Astrocyte (in vitro differentiated cells and primary cell): ENCODE results near the gene PHLPP2. TPM values are rescaled to one million over a fixed set of nuclear protein-coding genes. Genes with fewer than 3 reads are reported as not detected.

Source experiments
- DNase-seq: peaks from one replicate; pipeline ENCODE4 v3.0.0-alpha.2; 2010; ENCODE audit warnings: low read depth
- FAIRE-seq: peaks from 2 replicates; lab custom pipeline; 2011; peaks lifted over from hg19 to GRCh38; lab: Jason Lieb, UNC
- H2AFZ ChIP-seq: 2 replicates; pipeline ENCODE4 v1.6.0; 2012; ENCODE audit warnings: low read depth, low read length, inconsistent platforms
- H3K27ac ChIP-seq: 2 replicates; pipeline ENCODE4 v1.5.1; 2011; ENCODE audit warnings: low read depth, low read length, inconsistent platforms
- H3K27me3 ChIP-seq: 2 replicates; pipeline ENCODE4 v1.6.0; 2011; ENCODE audit warnings: low read length, inconsistent platforms; ENCODE audit not compliant: insufficient read depth
- H3K36me3 ChIP-seq: 2 replicates; pipeline ENCODE4 v1.5.1; 2011; ENCODE audit warnings: low read length, inconsistent platforms; ENCODE audit not compliant: insufficient read depth
- H3K4me1 ChIP-seq: 2 replicates; pipeline ENCODE4 v1.5.1; 2011; ENCODE audit warnings: low read length, inconsistent platforms; ENCODE audit not compliant: insufficient read depth
- H3K4me2 ChIP-seq: 2 replicates; pipeline ENCODE4 v1.6.0; 2012; ENCODE audit warnings: low read length, inconsistent platforms
- H3K4me3 ChIP-seq: 2 replicates; pipeline ENCODE4 v1.5.1; 2011; ENCODE audit warnings: low read depth, mild to moderate bottlenecking, low read length, inconsistent platforms; ENCODE audit not compliant: insufficient read depth
- H3K79me2 ChIP-seq: 2 replicates; pipeline ENCODE4 v1.6.0; 2012; ENCODE audit warnings: mild to moderate bottlenecking, low read length, inconsistent platforms; ENCODE audit not compliant: insufficient read depth
- H3K9ac ChIP-seq: 2 replicates; pipeline ENCODE4 v1.6.0; 2012; ENCODE audit warnings: mild to moderate bottlenecking, low read length, inconsistent platforms
- H3K9me3 ChIP-seq: 2 replicates; pipeline ENCODE4 v1.5.1; 2012; ENCODE audit warnings: low read depth, mild to moderate bottlenecking, low read length, inconsistent platforms; ENCODE audit not compliant: insufficient read depth
- H4K20me1 ChIP-seq: 2 replicates; pipeline ENCODE4 v1.6.0; 2012; ENCODE audit warnings: low read length, inconsistent platforms; ENCODE audit not compliant: insufficient read depth
- H3K27ac Mint-ChIP-seq: one replicate; pipeline ENCODE4 v1.8.0; 2021; ENCODE audit warnings: mild to moderate bottlenecking, mixed read lengths; ENCODE audit not compliant: unreplicated experiment
- H3K27me3 Mint-ChIP-seq: one replicate; pipeline ENCODE4 v1.8.0; 2021; ENCODE audit warnings: low read depth, mixed read lengths; ENCODE audit not compliant: unreplicated experiment
- H3K36me3 Mint-ChIP-seq: one replicate; pipeline ENCODE4 v1.8.0; 2021; ENCODE audit warnings: low read depth, mixed read lengths; ENCODE audit not compliant: unreplicated experiment
- H3K4me1 Mint-ChIP-seq: one replicate; pipeline ENCODE4 v1.8.0; 2021; ENCODE audit warnings: low read depth, mixed read lengths; ENCODE audit not compliant: unreplicated experiment
- H3K4me3 Mint-ChIP-seq: one replicate; pipeline ENCODE4 v1.8.0; 2021; ENCODE audit warnings: mild to moderate bottlenecking, moderate library complexity, mixed read lengths; ENCODE audit not compliant: unreplicated experiment
- H3K9me3 Mint-ChIP-seq: one replicate; pipeline ENCODE4 v1.8.0; 2021; ENCODE audit warnings: mild to moderate bottlenecking, mixed read lengths; ENCODE audit not compliant: unreplicated experiment
- EZH2 ChIP-seq: IDR thresholded peaks from 2 replicates; pipeline ENCODE4 v1.6.1; 2012; ENCODE audit warnings: mild to moderate bottlenecking, low read length, inconsistent platforms; ENCODE audit not compliant: insufficient read depth
- total RNA-seq: library from RNA; stranded (reverse); gene quantifications from 2 replicates; pipeline ENCODE4 v1.2.1, GENCODE V29; 2021
- TF ChIP-seq, protein P1 (sequence below): IDR thresholded peaks from 2 replicates; pipeline ENCODE4 v1.5.1; 2011; ENCODE audit warnings: low read depth, mild to moderate bottlenecking, inconsistent platforms, low read length, moderate library complexity; ENCODE audit not compliant: insufficient read depth

The PHLPP2 gene
- total RNA-seq, 1 donor from 2014 or later = 5.4 TPM

DNA sequence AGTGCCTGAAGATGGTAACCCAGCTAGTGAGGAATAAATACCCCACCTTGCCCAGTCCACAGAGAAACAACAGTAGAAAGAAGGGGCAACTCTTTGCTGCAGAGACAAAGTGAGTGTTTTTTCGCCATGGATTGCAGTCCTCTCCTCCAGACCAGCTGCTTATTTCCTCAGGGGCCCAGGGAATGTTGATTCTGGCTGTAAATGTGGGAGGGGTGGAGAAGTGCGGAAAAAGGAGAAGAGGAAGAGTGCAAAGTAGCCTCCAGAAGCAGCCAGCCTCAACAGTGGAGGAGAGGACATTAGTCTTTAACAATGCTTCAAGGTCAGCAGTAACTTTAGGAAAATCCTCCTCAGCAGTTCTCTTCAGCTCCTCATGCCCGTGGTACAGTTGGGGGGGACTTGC lies 8.1 kb upstream of the PHLPP2 start:
- H3K79me2 ChIP-seq = no peaks in the 10 kb centered on the region
- no peak overlapping the region for H2AFZ ChIP-seq
- DNase-seq = no peak
- H3K4me3 ChIP-seq = no peak overlapping the region
- Mint-ChIP-seq H3K4me3 (no peak overlapping the region), H3K36me3 (peaks cover 18% of the 10 kb centered on the region), H3K27ac (no peak overlapping the region), H3K27me3 (no peaks in the 10 kb centered on the region), H3K4me1 (peaks cover 4% of the 10 kb centered on the region), H3K9me3 (no peaks in the 10 kb centered on the region)
- H3K27me3 ChIP-seq = no peaks in the 10 kb centered on the region
- peaks cover 9% of the 10 kb centered on the region for H4K20me1 ChIP-seq
- no peak for FAIRE-seq
- TF ChIP-seq, protein P1, sequence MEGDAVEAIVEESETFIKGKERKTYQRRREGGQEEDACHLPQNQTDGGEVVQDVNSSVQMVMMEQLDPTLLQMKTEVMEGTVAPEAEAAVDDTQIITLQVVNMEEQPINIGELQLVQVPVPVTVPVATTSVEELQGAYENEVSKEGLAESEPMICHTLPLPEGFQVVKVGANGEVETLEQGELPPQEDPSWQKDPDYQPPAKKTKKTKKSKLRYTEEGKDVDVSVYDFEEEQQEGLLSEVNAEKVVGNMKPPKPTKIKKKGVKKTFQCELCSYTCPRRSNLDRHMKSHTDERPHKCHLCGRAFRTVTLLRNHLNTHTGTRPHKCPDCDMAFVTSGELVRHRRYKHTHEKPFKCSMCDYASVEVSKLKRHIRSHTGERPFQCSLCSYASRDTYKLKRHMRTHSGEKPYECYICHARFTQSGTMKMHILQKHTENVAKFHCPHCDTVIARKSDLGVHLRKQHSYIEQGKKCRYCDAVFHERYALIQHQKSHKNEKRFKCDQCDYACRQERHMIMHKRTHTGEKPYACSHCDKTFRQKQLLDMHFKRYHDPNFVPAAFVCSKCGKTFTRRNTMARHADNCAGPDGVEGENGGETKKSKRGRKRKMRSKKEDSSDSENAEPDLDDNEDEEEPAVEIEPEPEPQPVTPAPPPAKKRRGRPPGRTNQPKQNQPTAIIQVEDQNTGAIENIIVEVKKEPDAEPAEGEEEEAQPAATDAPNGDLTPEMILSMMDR = no peak
- no peak for TF ChIP-seq EZH2
- H3K4me2 ChIP-seq = no peak overlapping the region
- no peak overlapping the region for H3K9ac ChIP-seq
- no peaks in the 10 kb centered on the region for H3K9me3 ChIP-seq
- no peaks in the 10 kb centered on the region for H3K4me1 ChIP-seq
- H3K36me3 ChIP-seq = peaks cover 40% of the 10 kb centered on the region
- no peak overlapping the region for H3K27ac ChIP-seq

DNA sequence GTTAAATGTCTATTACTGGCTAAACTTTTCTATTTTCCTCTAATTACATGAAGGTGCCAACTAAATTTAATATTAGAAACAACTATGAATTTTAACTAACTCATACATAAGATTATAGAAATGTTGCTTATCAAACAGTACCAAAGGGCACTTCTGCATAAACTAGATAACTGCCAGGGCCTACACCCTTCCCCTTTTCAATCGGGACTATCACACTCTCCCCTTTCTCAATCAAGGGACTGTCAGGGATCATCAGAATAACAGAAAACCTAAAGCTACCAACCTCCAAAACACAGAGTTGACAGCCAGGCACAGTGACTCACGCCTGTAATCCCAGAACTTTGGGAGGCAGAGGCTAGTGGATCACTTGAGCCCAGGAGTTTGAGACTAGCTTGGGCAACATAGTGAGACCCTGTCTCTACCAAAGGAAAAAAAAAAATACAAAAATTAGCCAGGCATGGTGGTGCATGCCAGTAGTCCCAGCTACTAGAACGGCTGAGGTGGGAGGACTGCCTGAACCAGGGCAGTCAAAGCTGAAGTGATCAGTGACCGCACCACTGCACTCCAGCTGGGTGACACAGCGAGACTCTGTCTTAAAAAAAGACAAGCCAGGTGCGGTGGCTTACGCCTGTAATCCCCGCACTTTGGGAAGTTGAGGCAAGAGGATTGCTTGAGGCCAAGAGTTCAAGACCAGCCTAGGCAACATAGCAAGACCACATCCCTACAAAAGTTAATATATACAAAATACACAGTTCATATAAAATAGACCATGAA lies 3.2 kb upstream of the PHLPP2 start:
- Histone ChIP-seq H4K20me1 (peaks cover 11% of the 10 kb centered on the region), H3K4me2 (no peak overlapping the region), H3K4me3 (no peak overlapping the region), H3K79me2 (peaks cover 2% of the 10 kb centered on the region), H3K27me3 (no peaks in the 10 kb centered on the region), H3K27ac (no peak overlapping the region), H3K9me3 (no peaks in the 10 kb centered on the region), H3K4me1 (no peaks in the 10 kb centered on the region), H3K36me3 (peaks cover 24% of the 10 kb centered on the region), H2AFZ (no peak overlapping the region), H3K9ac (no peak overlapping the region)
- Mint-ChIP-seq H3K4me3 (no peak overlapping the region), H3K36me3 (peaks cover 12% of the 10 kb centered on the region), H3K27me3 (no peaks in the 10 kb centered on the region), H3K27ac (peak overlapping the region; percentile 18), H3K9me3 (no peaks in the 10 kb centered on the region), H3K4me1 (peaks cover 6% of the 10 kb centered on the region)
- no peak for DNase-seq
- FAIRE-seq = no peak
- no peak for TF ChIP-seq EZH2
- TF ChIP-seq, protein P1 = no peak
